ENCODE measurements around the gene ARMCX4. TPM values are rescaled to one million over a fixed set of nuclear protein-coding genes. Genes with fewer than 3 reads are reported as not detected.

Gene ARMCX4
- 10 to 100 TPM in 1 of 2 donors, 1 to 10 TPM in 1; 7.7 to 10.0 TPM for total RNA-seq

- Mint-ChIP-seq H3K36me3 (ENCODE audit: insufficient read depth in 2 of 2) (no peaks in the 10 kb centered on the region), H3K4me1 (ENCODE audit: low read depth) (peaks cover 5% of the 10 kb centered on the region), H3K4me3 (peak within 1 kb of the TSS; percentile 77 to 85), H3K27ac (no peak within 1 kb of the TSS), H3K27me3 (ENCODE audit: low read depth) (peaks cover 5% of the 10 kb centered on the region), H3K9me3 (no peaks in the 10 kb centered on the region)
- ATAC-seq (replicated peaks in 1 of 2) (peak; percentile 91 to 94), DNase-seq (peak; percentile 50 to 64)
These were observed at the start of gene ARMCX4 for GRCh38 chrX:101485212-101485949. ARMCX4 (plus strand) TSS chrX:101485456; CDS start chrX:101488590, 3,134 bp downstream.

DNA sequence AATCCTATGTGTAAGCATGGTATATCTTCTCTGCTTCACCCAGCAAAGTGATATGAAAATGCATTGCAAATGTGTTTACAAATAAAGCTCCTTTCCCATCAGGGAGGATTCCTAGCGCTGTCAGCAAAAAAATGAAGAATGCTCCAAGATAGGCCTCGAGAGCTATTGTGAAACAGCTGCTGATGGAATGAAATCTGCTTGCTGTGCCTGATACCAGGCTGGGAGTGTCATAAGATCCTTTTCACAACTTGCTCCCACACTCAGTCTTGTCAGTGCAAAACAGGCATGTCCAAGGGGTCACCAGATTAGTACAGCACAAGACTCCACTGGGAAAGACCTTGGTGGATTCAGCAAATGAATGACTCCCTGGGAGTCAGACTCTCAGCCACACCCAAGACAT, 43.2 kb upstream of the ARMCX4 start:
- Mint-ChIP-seq H3K4me1 (ENCODE audit: low read depth) (no peaks in the 10 kb centered on the region), H3K27ac (no peak overlapping the region), H3K9me3 (peaks cover 0 to 3% of the 10 kb centered on the region in 2 donors), H3K36me3 (ENCODE audit: insufficient read depth in 2 of 2) (peaks cover 7 to 20% of the 10 kb centered on the region in 2 donors), H3K4me3 (no peak overlapping the region), H3K27me3 (ENCODE audit: low read depth) (peaks cover 5% of the 10 kb centered on the region)
- DNase-seq (no peak), ATAC-seq (replicated peaks in 1 of 2) (no peak)

GRCh38 chrX:101449279-101449678, 36.0 kb upstream of the ARMCX4 start:
- Mint-ChIP-seq H3K4me3 (no peak overlapping the region), H3K27ac (no peak overlapping the region), H3K4me1 (ENCODE audit: low read depth) (no peaks in the 10 kb centered on the region), H3K36me3 (ENCODE audit: insufficient read depth in 2 of 2) (peaks cover 6 to 7% of the 10 kb centered on the region in 2 donors), H3K9me3 (peaks cover 0 to 3% of the 10 kb centered on the region in 2 donors), H3K27me3 (ENCODE audit: low read depth) (no peaks in the 10 kb centered on the region)
- ATAC-seq (replicated peaks in 1 of 2) (no peak), DNase-seq (no peak)

DNA sequence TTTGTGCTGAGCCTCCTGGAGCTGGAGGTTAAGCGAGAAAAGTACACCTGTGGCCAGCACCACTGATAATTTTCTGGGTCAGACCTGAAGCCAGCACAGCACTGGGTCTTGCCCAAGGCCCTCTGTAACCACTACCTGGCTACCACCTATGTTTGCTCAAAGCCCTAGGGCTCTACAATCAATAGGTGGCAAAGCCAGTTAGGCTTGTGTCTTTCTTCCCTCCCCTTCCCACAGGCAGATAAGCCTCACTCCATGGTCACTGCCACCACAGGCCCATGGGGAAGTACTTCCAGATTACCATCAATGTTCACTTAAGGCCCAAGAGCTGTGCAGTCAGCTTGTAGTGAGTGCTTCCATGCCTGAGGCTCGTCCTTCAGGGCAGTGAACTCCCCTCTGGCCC, 35.2 kb upstream of the ARMCX4 start:
- Mint-ChIP-seq H3K4me1 (ENCODE audit: low read depth) (no peaks in the 10 kb centered on the region), H3K9me3 (peaks cover 0 to 3% of the 10 kb centered on the region in 2 donors), H3K27me3 (ENCODE audit: low read depth) (no peaks in the 10 kb centered on the region), H3K4me3 (no peak overlapping the region), H3K27ac (no peak overlapping the region), H3K36me3 (ENCODE audit: insufficient read depth in 2 of 2) (peaks cover 6% of the 10 kb centered on the region in 2 donors)
- ATAC-seq (replicated peaks in 1 of 2) (no peak), DNase-seq (no peak)

GRCh38 chrX:101450961-101451360, 34.3 kb upstream of the ARMCX4 start:
- peaks cover 0 to 3% of the 10 kb centered on the region in 2 donors for H3K9me3 Mint-ChIP-seq
- ATAC-seq (replicated peaks in 1 of 2), result no peak
- peaks cover 6% of the 10 kb centered on the region in 2 donors for H3K36me3 Mint-ChIP-seq (ENCODE audit: insufficient read depth in 2 of 2)
- H3K27me3 Mint-ChIP-seq (ENCODE audit: low read depth), result no peaks in the 10 kb centered on the region
- no peak overlapping the region for H3K4me3 Mint-ChIP-seq
- no peak overlapping the region for H3K27ac Mint-ChIP-seq
- H3K4me1 Mint-ChIP-seq (ENCODE audit: low read depth), result no peaks in the 10 kb centered on the region
- DNase-seq, result no peak

DNA sequence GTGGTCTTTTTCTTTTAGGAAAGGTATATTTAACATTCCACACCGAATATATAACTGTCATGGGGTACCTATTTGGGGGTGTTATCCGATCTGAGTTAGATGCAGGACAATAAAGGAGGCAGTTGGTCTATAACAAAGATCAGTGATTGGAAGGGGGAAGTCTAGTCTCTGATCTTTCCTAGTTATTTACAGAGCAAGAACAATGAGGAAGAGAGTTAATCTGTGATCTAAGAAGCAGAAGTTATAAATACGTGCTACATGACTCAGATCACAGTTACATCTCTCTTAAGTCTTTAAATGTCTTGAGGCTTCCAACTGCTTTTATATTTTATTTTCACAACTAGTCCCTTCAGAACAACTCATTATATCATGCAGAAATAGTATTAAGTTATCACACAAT, 33.2 kb upstream of the ARMCX4 start:
- ATAC-seq (replicated peaks in 1 of 2) (no peak), DNase-seq (no peak)
- H3K27me3 Mint-ChIP-seq (ENCODE audit: low read depth), result no peaks in the 10 kb centered on the region
- H3K4me3 Mint-ChIP-seq, result no peak overlapping the region
- H3K9me3 Mint-ChIP-seq, result peaks cover 0 to 3% of the 10 kb centered on the region in 2 donors
- no peak overlapping the region for H3K27ac Mint-ChIP-seq
- H3K4me1 Mint-ChIP-seq (ENCODE audit: low read depth), result no peaks in the 10 kb centered on the region
- H3K36me3 Mint-ChIP-seq (ENCODE audit: insufficient read depth in 2 of 2), result peaks cover 6% of the 10 kb centered on the region in 2 donors

DNA sequence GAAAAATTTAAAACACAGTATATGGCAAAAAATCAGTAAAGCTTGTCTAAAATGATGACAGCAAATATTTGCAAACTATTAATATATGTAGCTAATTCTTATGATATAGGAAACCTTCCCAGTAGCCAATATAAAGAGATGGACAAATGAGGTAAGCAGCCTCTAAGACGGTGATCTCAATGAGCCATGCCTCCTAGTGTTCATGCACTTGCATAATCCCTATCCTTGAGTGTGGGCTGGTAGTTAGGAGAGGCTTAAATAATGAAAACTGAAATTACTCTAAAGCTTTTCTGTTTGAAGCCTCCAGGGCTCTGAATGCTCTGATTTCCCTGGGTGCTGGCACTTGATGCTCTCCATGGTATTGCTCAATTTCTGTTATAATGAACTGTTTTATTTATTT, 24.6 kb upstream of the ARMCX4 start:
- no peak for DNase-seq
- no peak for ATAC-seq (replicated peaks in 1 of 2)
- H3K9me3 Mint-ChIP-seq, result no peaks in the 10 kb centered on the region
- no peak overlapping the region for H3K4me3 Mint-ChIP-seq
- no peaks in the 10 kb centered on the region for H3K36me3 Mint-ChIP-seq (ENCODE audit: insufficient read depth in 2 of 2)
- no peak overlapping the region for H3K27ac Mint-ChIP-seq
- no peaks in the 10 kb centered on the region for H3K27me3 Mint-ChIP-seq (ENCODE audit: low read depth)
- H3K4me1 Mint-ChIP-seq (ENCODE audit: low read depth), result no peaks in the 10 kb centered on the region

DNA sequence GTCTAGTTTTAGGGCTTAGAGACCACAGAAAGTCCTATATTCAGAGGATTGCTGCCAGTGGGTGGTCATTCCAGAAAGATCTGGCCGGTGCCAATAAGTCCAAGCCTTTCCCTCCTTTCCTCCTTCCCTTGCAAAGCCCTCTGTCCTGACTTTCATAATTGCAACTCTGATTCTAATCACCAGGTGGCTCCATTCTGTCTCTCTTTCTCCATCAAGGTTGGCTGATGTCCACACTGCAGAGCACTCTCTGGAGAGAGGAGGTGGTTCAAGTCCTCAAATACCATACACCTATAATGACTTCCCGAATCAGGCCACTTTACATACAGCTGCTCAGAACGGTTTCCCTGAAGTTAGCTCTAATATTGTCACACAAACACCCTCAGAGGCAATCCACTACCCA, 22.4 kb upstream of the ARMCX4 start:
- Mint-ChIP-seq H3K36me3 (ENCODE audit: insufficient read depth in 2 of 2) (no peaks in the 10 kb centered on the region), H3K27me3 (ENCODE audit: low read depth) (no peaks in the 10 kb centered on the region), H3K4me1 (ENCODE audit: low read depth) (no peaks in the 10 kb centered on the region), H3K9me3 (no peaks in the 10 kb centered on the region), H3K27ac (no peak overlapping the region), H3K4me3 (no peak overlapping the region)
- DNase-seq (no peak), ATAC-seq (replicated peaks in 1 of 2) (no peak)

GRCh38 chrX:101478366-101478765, 6.9 kb upstream of the ARMCX4 start:
- Mint-ChIP-seq H3K4me1 (ENCODE audit: low read depth) (no peaks in the 10 kb centered on the region), H3K9me3 (no peaks in the 10 kb centered on the region), H3K27me3 (ENCODE audit: low read depth) (no peaks in the 10 kb centered on the region), H3K27ac (no peak overlapping the region), H3K4me3 (no peak overlapping the region), H3K36me3 (ENCODE audit: insufficient read depth in 2 of 2) (no peaks in the 10 kb centered on the region)
- DNase-seq, result no peak
- no peak for ATAC-seq (replicated peaks in 1 of 2)

GRCh38 chrX:101482296-101482695, 3.0 kb upstream of the ARMCX4 start:
- Mint-ChIP-seq H3K4me3 (no peak overlapping the region), H3K27ac (no peak overlapping the region), H3K36me3 (ENCODE audit: insufficient read depth in 2 of 2) (no peaks in the 10 kb centered on the region), H3K9me3 (no peaks in the 10 kb centered on the region), H3K4me1 (ENCODE audit: low read depth) (peaks cover 5% of the 10 kb centered on the region), H3K27me3 (ENCODE audit: low read depth) (peaks cover 5% of the 10 kb centered on the region)
- DNase-seq (no peak), ATAC-seq (replicated peaks in 1 of 2) (no peak)

GRCh38 chrX:101483705-101484104, 1.6 kb upstream of the ARMCX4 start:
- Mint-ChIP-seq H3K36me3 (ENCODE audit: insufficient read depth in 2 of 2) (no peaks in the 10 kb centered on the region), H3K4me3 (no peak overlapping the region), H3K27me3 (ENCODE audit: low read depth) (peaks cover 5% of the 10 kb centered on the region), H3K4me1 (ENCODE audit: low read depth) (peaks cover 5% of the 10 kb centered on the region), H3K27ac (no peak overlapping the region), H3K9me3 (no peaks in the 10 kb centered on the region)
- ATAC-seq (replicated peaks in 1 of 2) (no peak), DNase-seq (no peak)

- H3K4me1 Mint-ChIP-seq (ENCODE audit: low read depth), result peaks cover 5% of the 10 kb centered on the region
- ATAC-seq (replicated peaks in 1 of 2) (no peak), DNase-seq (no peak)
- no peaks in the 10 kb centered on the region for H3K36me3 Mint-ChIP-seq (ENCODE audit: insufficient read depth in 2 of 2)
- peaks cover 5% of the 10 kb centered on the region for H3K27me3 Mint-ChIP-seq (ENCODE audit: low read depth)
- H3K9me3 Mint-ChIP-seq, result no peaks in the 10 kb centered on the region
- H3K27ac Mint-ChIP-seq, result no peak overlapping the region
- no peak overlapping the region for H3K4me3 Mint-ChIP-seq
These were observed 1.1 kb upstream of the ARMCX4 start for GRCh38 chrX:101484135-101484534.

- Mint-ChIP-seq H3K9me3 (no peaks in the 10 kb centered on the region), H3K4me1 (ENCODE audit: low read depth) (peaks cover 5% of the 10 kb centered on the region), H3K27me3 (ENCODE audit: low read depth) (peaks cover 5% of the 10 kb centered on the region), H3K4me3 (no peak overlapping the region), H3K36me3 (ENCODE audit: insufficient read depth in 2 of 2) (no peaks in the 10 kb centered on the region), H3K27ac (no peak overlapping the region)
- ATAC-seq (replicated peaks in 1 of 2) (no peak), DNase-seq (no peak)
These were observed 3.5 kb downstream of the ARMCX4 start for GRCh38 chrX:101488796-101489195.

GRCh38 chrX:101491943-101492342, 6.7 kb downstream of the ARMCX4 start:
- no peaks in the 10 kb centered on the region for H3K4me1 Mint-ChIP-seq (ENCODE audit: low read depth)
- no peaks in the 10 kb centered on the region for H3K9me3 Mint-ChIP-seq
- DNase-seq, result no peak
- no peak for ATAC-seq (replicated peaks in 1 of 2)
- H3K36me3 Mint-ChIP-seq (ENCODE audit: insufficient read depth in 2 of 2), result no peaks in the 10 kb centered on the region
- no peak overlapping the region for H3K27ac Mint-ChIP-seq
- no peak overlapping the region for H3K4me3 Mint-ChIP-seq
- H3K27me3 Mint-ChIP-seq (ENCODE audit: low read depth), result no peaks in the 10 kb centered on the region
